ENCODE data around the gene AQP10.
"Not testable (repeated sequence)": the region's sequence is repeated elsewhere in the genome, so short reads cannot be mapped to it uniquely, and the experiment has no call there.

AQP10 gene

GRCh38 chr1:154342836-154343472, 22.1 kb downstream of the AQP10 start:
- in situ Hi-C loops (cut with MboI; ENCODE audit: low sequenced_read_pairs), result no loop called here

GRCh38 chr1:154344977-154345837, 24.3 kb downstream of the AQP10 start:
- in situ Hi-C loops (cut with MboI; ENCODE audit: low sequenced_read_pairs), result no loop called here

- in situ Hi-C loops (cut with MboI; ENCODE audit: low sequenced_read_pairs), result no loop called here
Observed at GRCh38 chr1:154346276-154346917, 25.5 kb downstream of the AQP10 start.

- in situ Hi-C loops (cut with MboI; ENCODE audit: low sequenced_read_pairs), result no loop called here
Observed at GRCh38 chr1:154347961-154348360, 27.1 kb downstream of the AQP10 start.

- in situ Hi-C loops (cut with MboI; ENCODE audit: low sequenced_read_pairs), result no loop called here
Observed at GRCh38 chr1:154348429-154349076, 27.7 kb downstream of the AQP10 start.

- in situ Hi-C loops (cut with MboI; ENCODE audit: low sequenced_read_pairs), result no loop called here
Observed at GRCh38 chr1:154349121-154349520, 28.2 kb downstream of the AQP10 start.

- in situ Hi-C loops (cut with MboI; ENCODE audit: low sequenced_read_pairs), result no loop called here
Observed at GRCh38 chr1:154350383-154350782, 29.5 kb downstream of the AQP10 start.

- in situ Hi-C loops (cut with MboI; ENCODE audit: low sequenced_read_pairs), result no loop called here
Observed at GRCh38 chr1:154351363-154352068, 30.6 kb downstream of the AQP10 start.

GRCh38 chr1:154352245-154352580, 31.3 kb downstream of the AQP10 start:
- in situ Hi-C loops (cut with MboI; ENCODE audit: low sequenced_read_pairs), result no loop called here

- in situ Hi-C loops (cut with MboI; ENCODE audit: low sequenced_read_pairs), result no loop called here
Observed at GRCh38 chr1:154352581-154353459, 31.9 kb downstream of the AQP10 start.

GRCh38 chr1:154353460-154353904, 32.6 kb downstream of the AQP10 start:
- in situ Hi-C loops (cut with MboI; ENCODE audit: low sequenced_read_pairs), result no loop called here

- in situ Hi-C loops (cut with MboI; ENCODE audit: low sequenced_read_pairs), result no loop called here
Observed at GRCh38 chr1:154353966-154354365, 33.1 kb downstream of the AQP10 start.

- in situ Hi-C loops (cut with MboI; ENCODE audit: low sequenced_read_pairs), result no loop called here
Observed at GRCh38 chr1:154358519-154358918, 37.6 kb downstream of the AQP10 start.

- in situ Hi-C loops (cut with MboI; ENCODE audit: low sequenced_read_pairs), result no loop called here
Observed at GRCh38 chr1:154360288-154360687, 39.4 kb downstream of the AQP10 start.

- in situ Hi-C loops (cut with MboI; ENCODE audit: low sequenced_read_pairs), result not testable (repeated sequence)
Observed at GRCh38 chr1:154360881-154361280, 40.0 kb downstream of the AQP10 start.

- in situ Hi-C loops (cut with MboI; ENCODE audit: low sequenced_read_pairs), result no loop called here
Observed at GRCh38 chr1:154361357-154361756, 40.5 kb downstream of the AQP10 start.

GRCh38 chr1:154371436-154371835, 50.5 kb downstream of the AQP10 start:
- in situ Hi-C loops (cut with MboI; ENCODE audit: low sequenced_read_pairs), result no loop called here

- in situ Hi-C loops (cut with MboI; ENCODE audit: low sequenced_read_pairs), result not testable (repeated sequence)
Observed at GRCh38 chr1:154373777-154374357, 53.0 kb downstream of the AQP10 start.

All from HL-60/S4 treated with retinoic acid at 250 ng/mL for 4 days and 3 days (cell line).